OCI-LY1 (cell line): ENCODE data around the gene ARFGEF2.

ENCODE experiments used
- H2AFZ ChIP-seq: fragments of 200-600 bp; sonication (generic), shearing (Covaris generic); 2 replicates; pipeline ENCODE4 v1.6.0; 2014; ENCODE audit warnings: antibody characterized with exemption, mild to moderate bottlenecking, low read length
- H3F3A ChIP-seq: fragments of 200-600 bp; sonication (generic), shearing (Covaris generic); 2 replicates; pipeline ENCODE4 v1.6.0; 2014; ENCODE audit warnings: mild to moderate bottlenecking, antibody characterized with exemption, low read length, moderate library complexity; ENCODE audit not compliant: insufficient read depth
- H3K27ac ChIP-seq: fragments of 200-600 bp; sonication (generic); 2 replicates; pipeline ENCODE4 v1.5.1; 2014; ENCODE audit warnings: low read length, mixed run types, mild to moderate bottlenecking, low read depth; ENCODE audit not compliant: poor library complexity, severe bottlenecking
- H3K27me3 ChIP-seq: fragments of 200-600 bp; sonication (generic); 2 replicates; pipeline ENCODE4 v1.6.0; 2014; ENCODE audit warnings: antibody characterized with exemption, mild to moderate bottlenecking, low read length, moderate library complexity; ENCODE audit not compliant: insufficient read depth
- H3K36me3 ChIP-seq: fragments of 200-600 bp; sonication (generic); 2 replicates; pipeline ENCODE4 v1.6.1; 2014; ENCODE audit warnings: mild to moderate bottlenecking, antibody characterized with exemption, low read length, moderate library complexity, mixed read lengths; ENCODE audit not compliant: insufficient read depth
- H3K4me1 ChIP-seq: fragments of 200-600 bp; sonication (generic); 2 replicates; pipeline ENCODE4 v1.5.1; 2014; ENCODE audit warnings: mild to moderate bottlenecking, low read length, moderate library complexity; ENCODE audit not compliant: insufficient read depth, severe bottlenecking
- H3K4me2 ChIP-seq: fragments of 200-600 bp; sonication (generic), shearing (Covaris generic); 2 replicates; pipeline ENCODE4 v1.6.1; 2014; ENCODE audit warnings: low read length
- H3K4me3 ChIP-seq: fragments of 200-600 bp; sonication (generic); 2 replicates; pipeline ENCODE4 v1.5.1; 2014; ENCODE audit warnings: low read length, low read depth, mild to moderate bottlenecking, mixed read lengths; ENCODE audit not compliant: poor library complexity, severe bottlenecking
- H3K79me2 ChIP-seq: fragments of 200-600 bp; shearing (Covaris generic); 2 replicates; pipeline ENCODE4 v1.6.1; 2016; ENCODE audit warnings: mixed run types, low read length, mixed read lengths; ENCODE audit not compliant: insufficient read depth
- H3K9ac ChIP-seq: fragments of 200-600 bp; sonication (generic), shearing (Covaris generic); 2 replicates; pipeline ENCODE4 v1.6.1; 2014; ENCODE audit warnings: mild to moderate bottlenecking, low read length, mixed read lengths
- H3K9me2 ChIP-seq: fragments of 200-600 bp; sonication (generic), shearing (Covaris generic); 2 replicates; pipeline ENCODE4 v1.6.1; 2014; ENCODE audit warnings: low read depth, mild to moderate bottlenecking, low read length, mixed read lengths
- H3K9me3 ChIP-seq: fragments of 200-600 bp; shearing (Covaris generic); 2 replicates; pipeline ENCODE4 v1.6.1; 2014; ENCODE audit warnings: low read length, mixed read lengths
- H4K20me1 ChIP-seq: fragments of 200-600 bp; sonication (generic), shearing (Covaris generic); 2 replicates; pipeline ENCODE4 v1.6.0; 2016; ENCODE audit warnings: mild to moderate bottlenecking, low read length; ENCODE audit not compliant: insufficient read depth
- CTCF ChIP-seq: fragments of 200-600 bp; sonication (generic), shearing (Covaris generic); IDR thresholded peaks from 2 replicates; pipeline ENCODE4 v1.5.1; 2017; ENCODE audit warnings: mild to moderate bottlenecking, antibody characterized with exemption, low read length, moderate library complexity, mixed read lengths
- EZH2 ChIP-seq: fragments of 200-600 bp; sonication (generic), shearing (Covaris generic); IDR thresholded peaks from 2 replicates; pipeline ENCODE4 v1.8.0; 2017; ENCODE audit warnings: borderline replicate concordance, mixed run types, mild to moderate bottlenecking, antibody characterized with exemption, low read length, moderate library complexity, mixed read lengths

The ARFGEF2 gene

GRCh38 chr20:48937674-48938073 is 16.2 kb downstream of the ARFGEF2 start:
- no peaks in the 10 kb centered on the region for H3K9me3 ChIP-seq

GRCh38 chr20:48938670-48939069 is 17.2 kb downstream of the ARFGEF2 start:
- Histone ChIP-seq H3K9me2 (no peaks in the 10 kb centered on the region), H2AFZ (no peak overlapping the region), H4K20me1 (no peaks in the 10 kb centered on the region), H3K79me2 (peaks cover 16% of the 10 kb centered on the region; the same call in 1 of the 2 replicates), H3F3A (no peaks in the 10 kb centered on the region), H3K4me2 (no peak overlapping the region), H3K4me1 (no peaks in the 10 kb centered on the region), H3K27ac (no peak overlapping the region), H3K4me3 (no peak overlapping the region), H3K9ac (no peak overlapping the region), H3K9me3 (no peaks in the 10 kb centered on the region), H3K27me3 (no peaks in the 10 kb centered on the region), H3K36me3 (peaks cover 24% of the 10 kb centered on the region)
- TF ChIP-seq CTCF (no peak), EZH2 (no peak)

More at GRCh38 chr20:48937674-48938073, 16.2 kb downstream of the ARFGEF2 start:
- no peak overlapping the region for H3K4me3 ChIP-seq
- H4K20me1 ChIP-seq: no peaks in the 10 kb centered on the region
- no peaks in the 10 kb centered on the region for H3K4me1 ChIP-seq
- H3K27me3 ChIP-seq: no peaks in the 10 kb centered on the region
- H3K36me3 ChIP-seq: peaks cover 15% of the 10 kb centered on the region
- H3K9me2 ChIP-seq: no peaks in the 10 kb centered on the region
- H2AFZ ChIP-seq: no peak overlapping the region
- no peak overlapping the region for H3K27ac ChIP-seq
- peaks cover 26% of the 10 kb centered on the region for H3K79me2 ChIP-seq
- no peak for TF ChIP-seq EZH2
- no peak for TF ChIP-seq CTCF
- H3K4me2 ChIP-seq: no peak overlapping the region
- H3K9ac ChIP-seq: no peak overlapping the region
- no peaks in the 10 kb centered on the region for H3F3A ChIP-seq

GRCh38 chr20:48940170-48940569 is 18.7 kb downstream of the ARFGEF2 start:
- H3K79me2 ChIP-seq: peaks cover 16% of the 10 kb centered on the region; the same call in 1 of the 2 replicates
- no peaks in the 10 kb centered on the region for H3K9me2 ChIP-seq

More at GRCh38 chr20:48940170-48940569, 18.7 kb downstream of the ARFGEF2 start:
- no peaks in the 10 kb centered on the region for H3F3A ChIP-seq
- no peak overlapping the region for H3K4me3 ChIP-seq
- H3K4me2 ChIP-seq: no peak overlapping the region
- no peak overlapping the region for H2AFZ ChIP-seq
- TF ChIP-seq CTCF (no peak), EZH2 (no peak)
- H3K9ac ChIP-seq: no peak overlapping the region
- peaks cover 31% of the 10 kb centered on the region; the same call in 1 of the 2 replicates for H3K36me3 ChIP-seq
- H3K27me3 ChIP-seq: no peaks in the 10 kb centered on the region
- H4K20me1 ChIP-seq: no peaks in the 10 kb centered on the region
- H3K9me3 ChIP-seq: no peaks in the 10 kb centered on the region
- H3K27ac ChIP-seq: no peak overlapping the region
- H3K4me1 ChIP-seq: no peaks in the 10 kb centered on the region
